Measurements from ENCODE around the gene SPHKAP.

The SPHKAP gene

GRCh38 chr2:228063558-228063957, 117.9 kb downstream of the SPHKAP start:
- DNase-seq (ENCODE audit: extremely low read depth, low read depth): no peak
- no peak for TF ChIP-seq CTCF (IDR thresholded peaks at IDR 0.05; ENCODE audit: low read depth, low read length)

- DNase-seq (ENCODE audit: extremely low read depth, low read depth): no peak
- no peak for TF ChIP-seq CTCF (IDR thresholded peaks at IDR 0.05; ENCODE audit: low read depth, low read length)
These were observed 121.8 kb downstream of the SPHKAP start for GRCh38 chr2:228059735-228060134.

GRCh38 chr2:228056293-228057097, 125.0 kb downstream of the SPHKAP start:
- no peak for DNase-seq (ENCODE audit: extremely low read depth, low read depth)
- no peak for TF ChIP-seq CTCF (IDR thresholded peaks at IDR 0.05; ENCODE audit: low read depth, low read length)

GRCh38 chr2:228048838-228049490, 132.5 kb downstream of the SPHKAP start:
- DNase-seq (ENCODE audit: extremely low read depth, low read depth): peak; percentile 16
- TF ChIP-seq CTCF (IDR thresholded peaks at IDR 0.05; ENCODE audit: low read depth, low read length): peak; percentile 76

- no peak for TF ChIP-seq CTCF (IDR thresholded peaks at IDR 0.05; ENCODE audit: low read depth, low read length)
These were observed 140.5 kb downstream of the SPHKAP start for GRCh38 chr2:228040995-228041394.

GRCh38 chr2:228039752-228040534, 141.5 kb downstream of the SPHKAP start:
- TF ChIP-seq CTCF (IDR thresholded peaks at IDR 0.05; ENCODE audit: low read depth, low read length): peak; percentile 67
- no peak for DNase-seq (ENCODE audit: extremely low read depth, low read depth)

More at GRCh38 chr2:228040995-228041394, 140.5 kb downstream of the SPHKAP start:
- DNase-seq (ENCODE audit: extremely low read depth, low read depth): no peak

All from AG09319 (cell line).